Gastroesophageal sphincter (tissue), 4 donors: ENCODE results near the gene KRTAP10-9. TPM values are rescaled to one million over a fixed set of nuclear protein-coding genes. Genes with fewer than 3 reads are reported as not detected.

ENCODE experiments used
- ATAC-seq: fragments of 150-250 bp; one replicate; pipeline ENCODE4 v1.9.1; 2016; ENCODE audit warnings: mild to moderate bottlenecking, moderate library complexity
- H3K27ac ChIP-seq, 4 donors: fragments of 200-600 bp; sonication (generic) in 3 of 4; 1 replicate in 3 of 4; 2 replicates in 1 of 4; pipeline ENCODE4 v1.5.1; 2016 to 2019
- H3K27me3 ChIP-seq: fragments of 200-600 bp; sonication (generic); one replicate; pipeline ENCODE4 v1.5.1; 2019
- H3K36me3 ChIP-seq, 2 donors: fragments of 200-600 bp; sonication (generic); one replicate each; pipeline ENCODE4 v1.5.1; 2019; ENCODE audit warnings: control low read depth in 1 of 2
- H3K4me1 ChIP-seq, 3 donors: fragments of 200-600 bp; sonication (generic); 1 replicate in 2 of 3; 2 replicates in 1 of 3; pipeline ENCODE4 v1.5.1; 2016 to 2019; ENCODE audit warnings: control low read depth in 2 of 3
- H3K4me3 ChIP-seq, 2 donors: fragments of 200-600 bp; sonication (generic); one replicate each; pipeline ENCODE4 v1.5.1; 2019; ENCODE audit warnings: mild to moderate bottlenecking in 1 of 2, moderate library complexity in 1 of 2
- H3K9me3 ChIP-seq, 3 donors: fragments of 200-600 bp; sonication (generic); one replicate each; pipeline ENCODE4 v1.5.1; 2017 to 2019; ENCODE audit warnings: control low read depth in 2 of 3
- EP300 ChIP-seq: sonication (generic); formaldehyde crosslinking; IDR thresholded peaks from one replicate; pipeline ENCODE4 v1.6.1; 2017; ENCODE audit warnings: antibody characterized with exemption, mild to moderate bottlenecking
- POLR2A ChIP-seq, 2 donors: fragments of 450-650 bp; IDR thresholded peaks; one replicate each; pipeline ENCODE4 v1.6.1; 2017; ENCODE audit warnings: antibody characterized with exemption in 2 of 2, mild to moderate bottlenecking in 2 of 2, moderate library complexity in 1 of 2
- POLR2AphosphoS5 ChIP-seq: sonication (generic); formaldehyde crosslinking; IDR thresholded peaks from one replicate; pipeline ENCODE4 v1.6.1; 2017; ENCODE audit warnings: antibody characterized with exemption
- WGBS, 2 donors: methylation state at CpG; one replicate each; pipeline ENCODE4 v1.1.5; 2018; ENCODE audit warnings: low coverage in 1 of 2; 5-methylcytosine and 5-hydroxymethylcytosine counted together
- total RNA-seq, 4 donors: library from RNA; depleted of rRNA; stranded (reverse); fragments of >200 nt; gene quantifications; one replicate each; pipeline ENCODE4 v1.1.0, GENCODE V29; 2016
- TF ChIP-seq, protein P1 (sequence below), 4 experiments: fragments of 200-600 bp in 2 of 4; fragments of 450-650 bp in 2 of 4; sonication (generic) in 1 of 4; IDR thresholded peaks; one replicate each; pipeline ENCODE4 v1.5.1; 2017 to 2019; ENCODE audit warnings: antibody characterized with exemption in 4 of 4, mild to moderate bottlenecking in 2 of 4, moderate library complexity in 2 of 4

KRTAP10-9 gene
- total RNA-seq, 4 donors from 2014 or later, result not detected

DNA sequence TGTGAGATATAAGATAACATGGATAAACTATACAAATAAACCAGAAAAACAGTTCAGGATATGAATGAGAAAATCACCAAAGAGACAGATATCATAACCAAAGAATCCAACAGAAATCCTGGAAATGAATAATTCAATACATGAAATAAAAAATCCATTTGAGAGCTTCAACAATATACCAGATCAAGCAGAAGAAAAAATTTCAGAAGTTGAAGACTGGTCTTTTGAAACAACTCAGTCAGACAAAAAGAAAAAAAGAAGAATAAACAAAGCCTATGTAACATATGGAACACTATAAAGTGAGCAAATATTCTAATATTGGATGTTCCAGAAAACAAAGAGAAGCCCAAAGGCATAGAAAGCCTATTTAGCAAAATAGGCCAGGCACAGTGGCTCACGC is 45.0 kb downstream of the KRTAP10-9 start:
- H3K4me1 ChIP-seq, result no peaks in the 10 kb centered on the region
- peaks cover 0 to 40% (median 0%) of the 10 kb centered on the region in 3 donors for H3K9me3 ChIP-seq
- peaks cover 17% of the 10 kb centered on the region for H3K27me3 ChIP-seq
- H3K4me3 ChIP-seq, result no peak overlapping the region
- 80% methylated on average over 1 of the region's 1 CpG; no CpG with 5 or more reads in 1 of the 2 donors for WGBS, 2 donors
- no peaks in the 10 kb centered on the region for H3K36me3 ChIP-seq
- H3K27ac ChIP-seq, result no peak overlapping the region
- no peak for TF ChIP-seq POLR2AphosphoS5
- ATAC-seq, result no peak

DNA sequence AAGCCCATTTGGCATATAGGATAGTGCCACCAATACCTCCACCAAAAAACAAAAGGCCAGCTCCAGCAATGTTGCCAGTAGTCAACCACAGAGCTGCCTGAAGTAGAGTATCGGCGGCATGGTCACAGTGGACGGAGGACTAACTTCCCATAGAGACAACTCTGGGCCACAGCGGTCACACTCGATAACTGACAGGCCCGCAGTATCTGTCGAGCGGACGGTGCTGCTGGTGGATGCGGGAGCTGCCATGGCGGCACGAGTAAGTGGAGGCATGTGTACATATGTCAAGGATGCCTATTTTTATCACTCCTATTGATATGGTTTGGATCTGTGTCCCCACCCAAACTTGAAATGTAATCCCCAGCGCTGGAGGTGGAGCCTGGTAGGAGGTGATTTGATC is 51.0 kb downstream of the KRTAP10-9 start:
- H3K9me3 ChIP-seq, result peaks cover 0 to 9% (median 0%) of the 10 kb centered on the region in 3 donors
- H3K4me1 ChIP-seq, result no peaks in the 10 kb centered on the region
- no peak for TF ChIP-seq POLR2AphosphoS5
- TF ChIP-seq EP300, result no peak
- TF ChIP-seq POLR2A (IDR thresholded peaks at IDR 0.05), result no peak
- TF ChIP-seq, protein P1, sequence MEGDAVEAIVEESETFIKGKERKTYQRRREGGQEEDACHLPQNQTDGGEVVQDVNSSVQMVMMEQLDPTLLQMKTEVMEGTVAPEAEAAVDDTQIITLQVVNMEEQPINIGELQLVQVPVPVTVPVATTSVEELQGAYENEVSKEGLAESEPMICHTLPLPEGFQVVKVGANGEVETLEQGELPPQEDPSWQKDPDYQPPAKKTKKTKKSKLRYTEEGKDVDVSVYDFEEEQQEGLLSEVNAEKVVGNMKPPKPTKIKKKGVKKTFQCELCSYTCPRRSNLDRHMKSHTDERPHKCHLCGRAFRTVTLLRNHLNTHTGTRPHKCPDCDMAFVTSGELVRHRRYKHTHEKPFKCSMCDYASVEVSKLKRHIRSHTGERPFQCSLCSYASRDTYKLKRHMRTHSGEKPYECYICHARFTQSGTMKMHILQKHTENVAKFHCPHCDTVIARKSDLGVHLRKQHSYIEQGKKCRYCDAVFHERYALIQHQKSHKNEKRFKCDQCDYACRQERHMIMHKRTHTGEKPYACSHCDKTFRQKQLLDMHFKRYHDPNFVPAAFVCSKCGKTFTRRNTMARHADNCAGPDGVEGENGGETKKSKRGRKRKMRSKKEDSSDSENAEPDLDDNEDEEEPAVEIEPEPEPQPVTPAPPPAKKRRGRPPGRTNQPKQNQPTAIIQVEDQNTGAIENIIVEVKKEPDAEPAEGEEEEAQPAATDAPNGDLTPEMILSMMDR (IDR thresholded peaks at IDR 0.05), result no peak
- no peak overlapping the region for H3K4me3 ChIP-seq
- H3K27me3 ChIP-seq, result peaks cover 7% of the 10 kb centered on the region
- ATAC-seq, result no peak
- 83 to 95% methylated on average over 4 to 8 of the region's 13 CpGs for WGBS, 2 donors
- H3K36me3 ChIP-seq, result no peaks in the 10 kb centered on the region
- no peak overlapping the region for H3K27ac ChIP-seq

Other genes starting within 250 kb of the KRTAP10-9 start
- gene LRRC3, start 171.6 kb upstream of the KRTAP10-9 start, total RNA-seq, result 1 to 10 TPM; 2.7 to 8.3 (median 6.7) TPM
- gene KRTAP10-1, start 86.9 kb upstream of the KRTAP10-9 start, total RNA-seq, result not detected
- gene KRTAP10-2, start 75.6 kb upstream of the KRTAP10-9 start, total RNA-seq, result not detected
- not detected for gene KRTAP10-3, start 68.3 kb upstream of the KRTAP10-9 start, total RNA-seq
- not detected for gene KRTAP10-4, start 53.4 kb upstream of the KRTAP10-9 start, total RNA-seq
- not detected for gene KRTAP10-5, start 46.5 kb upstream of the KRTAP10-9 start, total RNA-seq
- not detected for gene KRTAP10-6, start 34.6 kb upstream of the KRTAP10-9 start, total RNA-seq
- not detected for gene KRTAP10-7, start 26.5 kb upstream of the KRTAP10-9 start, total RNA-seq
- not detected for gene KRTAP10-8, start 15.0 kb upstream of the KRTAP10-9 start, total RNA-seq
- gene KRTAP10-10, start 10.3 kb downstream of the KRTAP10-9 start, total RNA-seq, result not detected
- gene KRTAP10-11, start 19.3 kb downstream of the KRTAP10-9 start, total RNA-seq, result not detected
- not detected for gene KRTAP12-4, start 27.6 kb downstream of the KRTAP10-9 start, total RNA-seq
- not detected for gene KRTAP12-3, start 30.8 kb downstream of the KRTAP10-9 start, total RNA-seq
- not detected for gene KRTAP12-2, start 39.8 kb downstream of the KRTAP10-9 start, total RNA-seq
- gene KRTAP12-1, start 55.1 kb downstream of the KRTAP10-9 start, total RNA-seq, result not detected
- gene KRTAP10-12, start 70.1 kb downstream of the KRTAP10-9 start, total RNA-seq, result not detected
- not detected for gene TSPEAR, start 84.5 kb downstream of the KRTAP10-9 start, total RNA-seq
- 10 to 100 TPM; 48.3 to 93.4 (median 83.9) TPM for gene UBE2G2, start 174.7 kb downstream of the KRTAP10-9 start, total RNA-seq
- 10 to 100 TPM; 41.7 to 56.2 (median 53.7) TPM for gene SUMO3, start 191.0 kb downstream of the KRTAP10-9 start, total RNA-seq
- 100 to 1,000 TPM; 217 to 419 (median 313) TPM for gene PTTG1IP, start 246.6 kb downstream of the KRTAP10-9 start, total RNA-seq